Fibroblast of mammary gland (primary cell): ENCODE data around the gene S100A10.

Experiments
- DNase-seq: peaks from one replicate; pipeline ENCODE4 v3.0.0-alpha.2; 2010; ENCODE audit warnings: low read depth
- H3K4me3 ChIP-seq: 2 replicates; pipeline ENCODE4 v1.5.1; 2011; ENCODE audit warnings: low read depth, mild to moderate bottlenecking, low read length, moderate library complexity; ENCODE audit not compliant: control insufficient read depth
- TF ChIP-seq, protein P1 (sequence below): conservative IDR thresholded peaks from 2 replicates; pipeline ENCODE4 v1.5.1; 2011; ENCODE audit warnings: low read depth, low read length, inconsistent platforms; ENCODE audit not compliant: control insufficient read depth, insufficient read depth

Gene S100A10

DNA sequence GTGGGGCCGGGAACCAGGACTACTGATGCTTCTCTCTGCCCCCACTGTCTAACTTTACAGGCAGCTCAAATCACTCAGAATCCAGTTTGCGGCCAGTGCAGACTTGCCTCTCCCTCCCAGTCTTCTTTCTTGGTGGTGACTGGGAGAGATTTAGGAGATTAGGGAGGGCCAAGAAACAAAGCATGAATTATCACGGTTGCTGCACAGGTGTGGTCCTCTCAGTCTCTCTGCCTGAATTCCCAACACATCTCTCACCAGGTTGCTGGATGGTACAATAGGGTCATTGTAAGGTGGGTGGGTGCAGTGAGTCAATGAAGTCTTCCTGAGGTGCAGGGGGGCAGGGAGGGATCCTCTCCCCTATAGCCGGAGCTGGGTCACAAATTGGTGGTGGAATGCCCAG is 30.6 kb upstream of the S100A10 start:
- H3K4me3 ChIP-seq, result no peak overlapping the region
- no peak for DNase-seq

DNA sequence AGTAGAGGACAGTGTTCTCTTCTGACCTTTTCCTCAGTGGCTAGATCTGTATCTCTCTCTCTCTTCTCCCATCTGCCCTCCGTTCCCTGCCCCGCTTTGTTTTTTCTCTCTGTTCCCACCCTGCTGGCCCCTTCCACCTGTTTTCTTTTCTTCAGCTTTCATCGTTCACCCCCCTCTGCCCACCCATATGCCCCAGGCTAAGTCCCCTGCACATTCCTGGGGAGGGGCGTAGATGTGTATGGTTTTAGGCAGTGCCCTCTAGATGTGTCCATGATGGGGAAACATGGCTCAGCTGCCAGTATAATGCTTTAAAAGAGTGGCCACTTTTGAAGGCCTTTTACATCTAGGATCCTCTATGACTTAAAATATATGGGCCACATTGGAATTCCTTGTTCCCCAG is 29.6 kb upstream of the S100A10 start:
- no peak for DNase-seq
- TF ChIP-seq, protein P1, sequence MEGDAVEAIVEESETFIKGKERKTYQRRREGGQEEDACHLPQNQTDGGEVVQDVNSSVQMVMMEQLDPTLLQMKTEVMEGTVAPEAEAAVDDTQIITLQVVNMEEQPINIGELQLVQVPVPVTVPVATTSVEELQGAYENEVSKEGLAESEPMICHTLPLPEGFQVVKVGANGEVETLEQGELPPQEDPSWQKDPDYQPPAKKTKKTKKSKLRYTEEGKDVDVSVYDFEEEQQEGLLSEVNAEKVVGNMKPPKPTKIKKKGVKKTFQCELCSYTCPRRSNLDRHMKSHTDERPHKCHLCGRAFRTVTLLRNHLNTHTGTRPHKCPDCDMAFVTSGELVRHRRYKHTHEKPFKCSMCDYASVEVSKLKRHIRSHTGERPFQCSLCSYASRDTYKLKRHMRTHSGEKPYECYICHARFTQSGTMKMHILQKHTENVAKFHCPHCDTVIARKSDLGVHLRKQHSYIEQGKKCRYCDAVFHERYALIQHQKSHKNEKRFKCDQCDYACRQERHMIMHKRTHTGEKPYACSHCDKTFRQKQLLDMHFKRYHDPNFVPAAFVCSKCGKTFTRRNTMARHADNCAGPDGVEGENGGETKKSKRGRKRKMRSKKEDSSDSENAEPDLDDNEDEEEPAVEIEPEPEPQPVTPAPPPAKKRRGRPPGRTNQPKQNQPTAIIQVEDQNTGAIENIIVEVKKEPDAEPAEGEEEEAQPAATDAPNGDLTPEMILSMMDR, result no peak
- no peak overlapping the region for H3K4me3 ChIP-seq

More for the DNA sequence above, 30.6 kb upstream of the S100A10 start:
- TF ChIP-seq, protein P1, result no peak

DNA sequence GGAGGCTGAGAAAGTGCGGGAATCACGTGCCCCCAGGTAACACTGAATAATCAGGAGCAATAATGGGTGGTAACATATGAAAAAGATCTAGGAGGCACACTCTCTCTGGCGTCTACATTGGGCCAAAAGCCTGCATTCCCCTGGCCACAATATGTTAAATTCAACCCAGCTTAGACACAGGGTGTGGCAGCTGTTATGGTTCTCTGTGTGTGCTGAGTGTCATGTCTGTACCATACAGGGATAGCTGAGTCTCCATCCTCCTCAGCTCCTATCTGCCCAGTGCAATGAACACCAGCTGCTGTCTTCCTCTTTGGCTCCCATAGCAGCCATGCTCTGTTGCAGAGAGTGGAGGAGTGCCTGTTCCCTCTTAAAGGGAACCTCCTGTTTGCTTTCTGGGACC is 28.8 kb upstream of the S100A10 start:
- DNase-seq, result no peak
- TF ChIP-seq, protein P1, result no peak
- H3K4me3 ChIP-seq, result no peak overlapping the region

DNA sequence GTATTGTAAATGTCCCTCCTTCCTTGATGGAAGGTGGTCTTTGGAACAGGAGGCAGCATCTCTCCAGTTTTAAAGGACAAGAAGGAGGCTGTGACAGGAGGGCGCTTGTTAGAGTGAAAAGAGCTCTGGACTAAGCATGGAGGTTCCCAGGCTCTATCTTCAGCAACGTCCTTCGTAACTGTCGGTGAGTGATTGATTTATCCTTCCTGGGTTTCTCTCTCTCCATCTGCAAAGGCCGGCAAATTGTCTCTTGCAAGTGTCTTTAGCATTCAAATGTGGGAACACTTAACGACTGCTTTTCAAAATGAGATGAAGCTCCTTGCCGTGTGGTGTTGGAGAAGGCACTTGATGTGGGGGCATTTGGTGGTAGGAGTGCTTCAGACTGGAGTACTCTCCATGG is 27.9 kb upstream of the S100A10 start:
- TF ChIP-seq, protein P1, result no peak
- no peak overlapping the region for H3K4me3 ChIP-seq
- no peak for DNase-seq

DNA sequence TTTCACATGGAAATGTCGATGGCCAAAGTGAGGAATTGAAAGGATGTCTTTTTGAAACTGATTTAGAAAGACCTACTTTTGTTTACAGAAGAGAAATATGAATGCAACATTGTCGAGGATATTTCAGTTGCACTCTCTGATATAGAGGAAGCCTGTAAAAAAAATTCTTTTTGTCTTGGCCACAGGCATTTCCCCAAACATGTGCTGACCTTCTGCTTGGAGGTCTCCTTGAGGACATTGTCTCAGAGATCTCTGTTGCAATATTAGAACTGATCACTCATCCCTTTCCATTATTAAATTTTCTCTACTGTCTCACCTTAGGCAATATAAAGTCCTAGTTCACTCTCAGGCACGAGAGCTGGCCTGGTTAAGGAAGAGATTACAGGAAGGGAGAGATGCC is 27.2 kb upstream of the S100A10 start:
- TF ChIP-seq, protein P1, result no peak
- H3K4me3 ChIP-seq, result no peak overlapping the region
- DNase-seq, result no peak

DNA sequence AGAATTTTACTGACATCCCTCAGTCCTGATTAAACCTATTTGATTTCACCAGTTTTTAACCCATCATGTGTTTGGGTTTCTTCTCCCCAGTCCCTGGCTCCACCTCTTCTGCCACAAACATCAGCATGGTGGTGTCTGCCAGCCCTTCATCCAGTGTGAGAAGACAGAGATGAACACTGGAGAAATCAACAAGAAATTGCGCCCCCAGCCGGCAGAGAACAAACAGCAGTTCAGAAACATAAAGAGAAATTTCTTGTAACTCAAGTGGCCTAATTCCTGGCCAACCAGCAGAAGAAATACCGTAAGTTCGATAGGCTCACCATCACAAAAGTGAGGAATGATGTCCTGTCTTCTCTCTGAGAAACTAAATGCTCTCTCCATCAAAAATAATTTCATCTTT is 24.9 kb upstream of the S100A10 start:
- DNase-seq, result peak; percentile 22
- TF ChIP-seq, protein P1, result peak; percentile 35
- H3K4me3 ChIP-seq, result no peak overlapping the region

DNA sequence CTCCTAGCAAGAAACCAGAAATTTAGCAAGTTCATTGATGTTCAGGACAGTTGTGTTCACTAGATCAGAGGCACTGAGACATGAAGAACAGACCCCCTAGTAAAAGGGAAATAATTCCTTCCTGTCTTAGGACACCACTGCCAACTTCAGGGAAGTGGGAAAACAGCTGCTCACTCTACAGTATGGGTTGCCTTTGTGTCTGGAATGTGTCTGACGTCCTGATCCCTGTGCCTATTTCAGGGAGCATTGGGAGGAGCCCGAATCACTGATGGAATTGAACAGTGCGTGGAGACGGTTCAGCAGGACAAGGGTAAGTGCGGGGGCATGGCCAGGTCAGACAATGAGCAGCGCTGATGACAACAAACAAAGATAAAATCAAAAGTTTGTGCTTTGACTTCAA is 22.1 kb upstream of the S100A10 start:
- TF ChIP-seq, protein P1, result no peak
- H3K4me3 ChIP-seq, result no peak overlapping the region
- no peak for DNase-seq
